ENCODE measurements around the gene TMEM218. TPM values are rescaled to one million over a fixed set of nuclear protein-coding genes. Genes with fewer than 3 reads are reported as not detected.

The TMEM218 gene
- total RNA-seq, 4 donors from 2014 or later, result 2.6 to 18.2 (median 10.6) TPM

DNA sequence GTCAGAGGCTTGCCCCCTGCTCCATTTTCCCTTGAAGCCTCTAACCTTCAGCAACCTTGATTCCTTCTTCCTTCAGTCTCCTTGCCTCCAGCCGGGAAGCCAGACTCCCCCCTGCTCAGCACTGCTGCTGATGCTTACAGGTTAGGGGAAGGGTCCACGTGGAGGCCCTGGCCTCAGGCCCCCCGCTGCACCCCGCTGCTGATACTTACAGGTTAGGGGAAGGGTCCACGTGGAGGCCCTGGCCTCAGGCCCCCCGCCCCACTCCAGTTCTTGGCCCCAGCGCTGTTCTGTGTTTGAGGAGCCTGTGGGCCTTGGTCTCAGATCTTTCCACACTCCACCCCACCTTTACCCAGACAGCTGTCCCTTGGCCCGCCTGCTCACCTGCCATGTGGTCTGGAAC, 27.5 kb upstream of the TMEM218 start:
- Histone ChIP-seq H3K4me3 (no peak overlapping the region), H3K27me3 (peaks cover 31% of the 10 kb centered on the region), H3K9me3 (no peaks in the 10 kb centered on the region), H3K27ac (no peak overlapping the region), H3K36me3 (no peaks in the 10 kb centered on the region), H3K4me1 (peaks cover 0 to 4% (median 0%) of the 10 kb centered on the region in 4 donors)
- in situ Hi-C loops (cut with MboI; ENCODE audit: low pct_ligation_motif_present in 1 of 4, low pct_unique_long_range_greater_than_20kb in 1 of 4, low sequenced_read_pairs in 3 of 4), result loop anchor here (10.0 to 25.0 kb wide), 3 partner anchors 164 to 184 kb away; partner anchors contain the start of gene CCDC15 (in 3 of the 4)
- intact Hi-C loops (cut with DNase I; ENCODE audit: low total_unique reads), result loop anchor here (5.0 kb wide), 1 partner anchor 177 kb away; no protein-coding TSS in a partner anchor
- no peak for DNase-seq
- TF ChIP-seq, protein P1, sequence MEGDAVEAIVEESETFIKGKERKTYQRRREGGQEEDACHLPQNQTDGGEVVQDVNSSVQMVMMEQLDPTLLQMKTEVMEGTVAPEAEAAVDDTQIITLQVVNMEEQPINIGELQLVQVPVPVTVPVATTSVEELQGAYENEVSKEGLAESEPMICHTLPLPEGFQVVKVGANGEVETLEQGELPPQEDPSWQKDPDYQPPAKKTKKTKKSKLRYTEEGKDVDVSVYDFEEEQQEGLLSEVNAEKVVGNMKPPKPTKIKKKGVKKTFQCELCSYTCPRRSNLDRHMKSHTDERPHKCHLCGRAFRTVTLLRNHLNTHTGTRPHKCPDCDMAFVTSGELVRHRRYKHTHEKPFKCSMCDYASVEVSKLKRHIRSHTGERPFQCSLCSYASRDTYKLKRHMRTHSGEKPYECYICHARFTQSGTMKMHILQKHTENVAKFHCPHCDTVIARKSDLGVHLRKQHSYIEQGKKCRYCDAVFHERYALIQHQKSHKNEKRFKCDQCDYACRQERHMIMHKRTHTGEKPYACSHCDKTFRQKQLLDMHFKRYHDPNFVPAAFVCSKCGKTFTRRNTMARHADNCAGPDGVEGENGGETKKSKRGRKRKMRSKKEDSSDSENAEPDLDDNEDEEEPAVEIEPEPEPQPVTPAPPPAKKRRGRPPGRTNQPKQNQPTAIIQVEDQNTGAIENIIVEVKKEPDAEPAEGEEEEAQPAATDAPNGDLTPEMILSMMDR (IDR thresholded peaks at IDR 0.05), result no peak
- TF ChIP-seq POLR2AphosphoS5 (IDR thresholded peaks at IDR 0.05), result no peak
- WGBS, 2 donors (ENCODE audit: low coverage in 1 of 2), result 74 to 80% methylated on average over 2 to 8 of the region's 8 CpGs

DNA sequence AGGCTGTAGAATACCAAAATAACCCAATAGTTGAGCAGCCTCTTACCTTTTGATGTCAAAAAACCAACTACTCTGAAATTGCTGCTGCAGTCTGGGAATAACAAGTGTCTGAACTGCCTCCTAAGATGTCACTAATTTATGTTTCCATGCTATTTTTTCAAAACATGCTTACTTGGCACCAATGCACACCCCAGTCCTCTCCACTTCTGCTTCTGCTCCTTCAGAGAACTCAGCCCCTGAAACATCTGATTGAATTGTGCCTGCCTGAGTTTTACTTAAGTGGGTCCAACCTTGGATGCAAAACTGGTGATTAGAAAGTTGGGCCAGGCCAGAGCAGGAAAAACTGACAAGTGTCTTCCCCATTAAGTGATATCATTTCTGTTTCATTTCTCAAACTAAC, 24.6 kb upstream of the TMEM218 start:
- in situ Hi-C loops (cut with MboI; ENCODE audit: low pct_ligation_motif_present in 1 of 4, low pct_unique_long_range_greater_than_20kb in 1 of 4, low sequenced_read_pairs in 3 of 4), result loop anchor here (10.0 to 25.0 kb wide), 3 partner anchors 161 to 181 kb away; partner anchors contain the start of gene CCDC15 (in 3 of the 4)
- H3K27me3 ChIP-seq, result peaks cover 24% of the 10 kb centered on the region

DNA sequence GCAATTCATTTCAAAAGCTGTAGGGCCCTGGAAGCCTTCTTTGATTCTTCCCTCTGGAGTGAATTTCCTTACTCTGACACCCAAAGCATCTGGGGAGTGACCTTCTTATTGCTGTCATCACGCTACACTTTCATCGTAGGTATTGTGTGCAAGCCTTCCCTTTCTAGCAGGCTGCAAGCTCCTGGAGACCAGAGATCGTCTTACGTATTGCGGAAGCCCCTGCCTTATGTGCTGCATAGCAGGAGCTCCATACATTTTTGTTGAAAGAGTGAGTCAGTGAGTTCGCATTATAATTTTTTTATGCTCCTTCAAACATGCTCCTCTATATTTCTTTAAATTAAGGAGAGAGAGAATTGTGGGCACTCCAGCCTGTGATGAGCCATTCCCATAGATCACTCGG, 21.2 kb upstream of the TMEM218 start:
- 83 to 87% methylated on average over 6 to 7 of the region's 7 CpGs for WGBS, 2 donors (ENCODE audit: low coverage in 1 of 2)
- H3K4me3 ChIP-seq, result no peak overlapping the region
- DNase-seq, result no peak
- no peak for TF ChIP-seq POLR2A (IDR thresholded peaks at IDR 0.05)
- TF ChIP-seq EP300 (IDR thresholded peaks at IDR 0.05; ENCODE audit: low read depth), result no peak
- TF ChIP-seq, protein P1 (IDR thresholded peaks at IDR 0.05), result no peak
- TF ChIP-seq POLR2AphosphoS5 (IDR thresholded peaks at IDR 0.05), result no peak
- intact Hi-C loops (cut with DNase I; ENCODE audit: low total_unique reads), result no loop called here
- H3K27me3 ChIP-seq, result peaks cover 15% of the 10 kb centered on the region
- no peaks in the 10 kb centered on the region for H3K9me3 ChIP-seq
- H3K4me1 ChIP-seq, result no peaks in the 10 kb centered on the region
- in situ Hi-C loops (cut with MboI; ENCODE audit: low pct_ligation_motif_present in 1 of 4, low pct_unique_long_range_greater_than_20kb in 1 of 4, low sequenced_read_pairs in 3 of 4), result loop anchor here (10.0 to 25.0 kb wide), 3 partner anchors 158 to 178 kb away; partner anchors contain the start of gene CCDC15 (in 3 of the 4)
- no peaks in the 10 kb centered on the region for H3K36me3 ChIP-seq
- no peak overlapping the region for H3K27ac ChIP-seq

More for the DNA sequence above, 24.6 kb upstream of the TMEM218 start:
- TF ChIP-seq POLR2AphosphoS5 (IDR thresholded peaks at IDR 0.05) (no peak), EP300 (IDR thresholded peaks at IDR 0.05; ENCODE audit: low read depth) (no peak), POLR2A (IDR thresholded peaks at IDR 0.05) (no peak)
- TF ChIP-seq, protein P1 (IDR thresholded peaks at IDR 0.05), result no peak
- DNase-seq, result no peak
- H3K4me1 ChIP-seq, result no peaks in the 10 kb centered on the region
- intact Hi-C loops (cut with DNase I; ENCODE audit: low total_unique reads), result loop anchor here (5.0 kb wide), 1 partner anchor 174 kb away; no protein-coding TSS in a partner anchor
- H3K27ac ChIP-seq, result no peak overlapping the region
- H3K36me3 ChIP-seq, result no peaks in the 10 kb centered on the region
- H3K9me3 ChIP-seq, result no peaks in the 10 kb centered on the region
- H3K4me3 ChIP-seq, result no peak overlapping the region

DNA sequence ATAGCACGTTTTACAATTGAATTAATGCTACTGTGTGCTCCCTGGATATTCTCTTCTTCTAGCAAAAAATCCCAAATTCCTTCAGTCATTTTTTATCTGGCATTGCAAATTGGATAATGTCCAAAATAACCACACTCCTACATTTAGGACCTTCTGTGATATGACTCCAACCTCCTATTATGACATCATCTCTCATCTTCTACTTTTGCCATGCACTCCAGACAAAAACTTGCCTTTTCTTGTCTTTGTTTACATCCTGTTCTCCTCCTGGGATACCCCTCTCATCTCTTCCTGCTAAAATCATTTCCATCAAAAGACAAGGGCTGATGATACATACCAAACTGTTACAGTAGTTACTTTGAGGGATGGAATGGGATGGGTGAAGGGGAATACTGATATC, 20.6 kb upstream of the TMEM218 start:
- H3K9me3 ChIP-seq, result no peaks in the 10 kb centered on the region
- in situ Hi-C loops (cut with MboI; ENCODE audit: low pct_ligation_motif_present in 1 of 4, low pct_unique_long_range_greater_than_20kb in 1 of 4, low sequenced_read_pairs in 3 of 4) (loop anchor here (10.0 to 25.0 kb wide), 3 partner anchors 157 to 177 kb away; partner anchors contain the start of gene CCDC15 (in 3 of the 4)), intact Hi-C loops (cut with DNase I; ENCODE audit: low total_unique reads) (no loop called here)
- H3K4me1 ChIP-seq, result no peaks in the 10 kb centered on the region
- H3K4me3 ChIP-seq, result no peak overlapping the region
- H3K36me3 ChIP-seq, result no peaks in the 10 kb centered on the region
- peaks cover 19% of the 10 kb centered on the region for H3K27me3 ChIP-seq
- no peak for DNase-seq
- no peak overlapping the region for H3K27ac ChIP-seq
- 56 to 60% methylated on average over 1 of the region's 1 CpG for WGBS, 2 donors (ENCODE audit: low coverage in 1 of 2)
- TF ChIP-seq EP300 (IDR thresholded peaks at IDR 0.05; ENCODE audit: low read depth) (no peak), POLR2A (IDR thresholded peaks at IDR 0.05) (no peak), POLR2AphosphoS5 (IDR thresholded peaks at IDR 0.05) (no peak)
- TF ChIP-seq, protein P1 (IDR thresholded peaks at IDR 0.05), result no peak

Measured in transverse colon (tissue), 4 donors.